Ishikawa (cell line): ENCODE data around the gene KCNH3.
"Not testable (repeated sequence)": the region's sequence is repeated elsewhere in the genome, so short reads cannot be mapped to it uniquely, and the experiment has no call there.

Experiments
- CEBPB ChIP-seq: IDR thresholded peaks from 2 replicates; pipeline ENCODE4 v1.6.1; 2012
- EGR1 ChIP-seq: IDR thresholded peaks from 2 replicates; pipeline ENCODE4 v1.6.1; 2012
- EP300 ChIP-seq: IDR thresholded peaks from 2 replicates; pipeline ENCODE4 v1.6.1; 2012; ENCODE audit warnings: borderline replicate concordance
- FOXM1 ChIP-seq: IDR thresholded peaks from 2 replicates; pipeline ENCODE4 v1.6.1; 2012; ENCODE audit warnings: low read depth, borderline replicate concordance
- NFIC ChIP-seq: IDR thresholded peaks from 2 replicates; pipeline ENCODE4 v1.6.1; 2012
- RAD21 ChIP-seq: IDR thresholded peaks from 2 replicates; pipeline ENCODE4 v1.6.1; 2012; ENCODE audit warnings: low read depth
- REST ChIP-seq: IDR thresholded peaks from 2 replicates; pipeline ENCODE4 v1.6.1; 2012; ENCODE audit warnings: low read depth, mild to moderate bottlenecking
- TAF1 ChIP-seq: IDR thresholded peaks from 2 replicates; pipeline ENCODE4 v1.6.1; 2012; ENCODE audit warnings: low read depth, mild to moderate bottlenecking
- TCF12 ChIP-seq: IDR thresholded peaks from 2 replicates; pipeline ENCODE4 v1.6.1; 2012; ENCODE audit warnings: low read depth
- TEAD4 ChIP-seq: IDR thresholded peaks from 2 replicates; pipeline ENCODE4 v1.6.1; 2012
- USF1 ChIP-seq: IDR thresholded peaks from 2 replicates; pipeline ENCODE4 v1.6.1; 2012
- YY1 ChIP-seq: IDR thresholded peaks from 2 replicates; pipeline ENCODE4 v1.6.1; 2012; ENCODE audit warnings: low read depth
- ZBTB7A ChIP-seq: IDR thresholded peaks from 2 replicates; pipeline ENCODE4 v1.6.1; 2012; ENCODE audit warnings: low read depth
- TF ChIP-seq, protein P1 (sequence below): IDR thresholded peaks from 2 replicates; pipeline ENCODE4 v1.6.1; 2012

Gene KCNH3

DNA sequence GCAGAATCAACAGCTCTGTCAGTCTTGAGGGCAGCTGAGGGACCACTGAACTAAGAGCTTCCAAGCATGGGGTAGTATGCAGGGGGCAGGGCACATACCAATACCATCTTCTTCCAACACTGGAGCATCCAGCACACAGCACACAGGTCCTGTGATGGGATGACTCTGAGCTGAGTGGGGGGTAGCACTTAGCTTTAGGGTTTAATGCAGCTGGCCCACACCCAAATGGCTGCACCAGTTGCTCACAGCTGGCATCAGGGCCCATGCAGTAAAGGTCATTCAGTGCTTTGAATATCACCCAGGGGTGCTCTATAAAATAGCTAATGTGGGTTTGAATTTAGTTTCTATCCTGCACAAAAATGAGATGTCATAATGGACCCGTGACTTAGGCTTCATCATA lies 64.9 kb downstream of the KCNH3 start:
- TF ChIP-seq RAD21 (no peak), TCF12 (no peak), REST (no peak), TAF1 (no peak), ZBTB7A (no peak), EGR1 (no peak), NFIC (no peak), YY1 (no peak)
- TF ChIP-seq, protein P1, sequence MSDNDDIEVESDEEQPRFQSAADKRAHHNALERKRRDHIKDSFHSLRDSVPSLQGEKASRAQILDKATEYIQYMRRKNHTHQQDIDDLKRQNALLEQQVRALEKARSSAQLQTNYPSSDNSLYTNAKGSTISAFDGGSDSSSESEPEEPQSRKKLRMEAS = no peak

GRCh38 chr12:49604856-49605255 lies 66.0 kb downstream of the KCNH3 start:
- TF ChIP-seq EP300 = no peak
- TF ChIP-seq, protein P1 = no peak
- no peak for TF ChIP-seq CEBPB
- no peak for TF ChIP-seq TCF12
- no peak for TF ChIP-seq REST
- no peak for TF ChIP-seq YY1
- no peak for TF ChIP-seq FOXM1
- no peak for TF ChIP-seq RAD21

- not testable (repeated sequence) for TF ChIP-seq TEAD4, USF1, REST
Measured at GRCh38 chr12:49605539-49605938, 66.7 kb downstream of the KCNH3 start, which contains the start of gene FAM186B. Gene FAM186B (minus strand): TSS chr12:49605639. CDS start chr12:49605477, 162 bp downstream.
